HEK293T (cell line): ENCODE results near the gene XAGE2.
"Not testable (repeated sequence)": the region's sequence is repeated elsewhere in the genome, so short reads cannot be mapped to it uniquely, and the experiment has no call there.

Source experiments
- ARNT ChIP-seq: fragments of 450-650 bp; IDR thresholded peaks from 2 replicates; pipeline ENCODE4 v1.6.1; 2017; ENCODE audit warnings: mild to moderate bottlenecking
- BHLHE40 ChIP-seq: fragments of 450-650 bp; IDR thresholded peaks from 2 replicates; pipeline ENCODE4 v1.6.1; 2016; ENCODE audit warnings: mild to moderate bottlenecking, moderate library complexity, borderline replicate concordance
- CTBP1 ChIP-seq: fragments of 450-650 bp; IDR thresholded peaks from 2 replicates; pipeline ENCODE4 v1.6.1; 2016; ENCODE audit warnings: borderline replicate concordance
- ELF4 ChIP-seq: fragments of 450-650 bp; IDR thresholded peaks from 2 replicates; pipeline ENCODE4 v1.6.1; 2017; ENCODE audit warnings: antibody characterized with exemption
- FOXA1 ChIP-seq: fragments of 450-650 bp; IDR thresholded peaks from 2 replicates; pipeline ENCODE4 v1.6.1; 2016; ENCODE audit warnings: mild to moderate bottlenecking
- FOXK2 ChIP-seq: fragments of 450-650 bp; IDR thresholded peaks from 2 replicates; pipeline ENCODE4 v1.6.1; 2016; ENCODE audit warnings: mild to moderate bottlenecking
- FOXM1 ChIP-seq: fragments of 450-650 bp; IDR thresholded peaks from 2 replicates; pipeline ENCODE4 v1.6.1; 2017; ENCODE audit warnings: mild to moderate bottlenecking, borderline replicate concordance
- L3MBTL2 ChIP-seq: fragments of 450-650 bp; conservative IDR thresholded peaks from 2 replicates; pipeline ENCODE4 v1.6.1; 2016; ENCODE audit warnings: mild to moderate bottlenecking
- LEF1 ChIP-seq: fragments of 450-650 bp; IDR thresholded peaks from 2 replicates; pipeline ENCODE4 v1.6.1; 2017; ENCODE audit warnings: mild to moderate bottlenecking, borderline replicate concordance
- NFRKB ChIP-seq: fragments of 450-650 bp; IDR thresholded peaks from 2 replicates; pipeline ENCODE4 v1.6.1; 2016; ENCODE audit warnings: mild to moderate bottlenecking, moderate library complexity
- PKNOX1 ChIP-seq: fragments of 450-650 bp; IDR thresholded peaks from 2 replicates; pipeline ENCODE4 v1.6.1; 2016
- SP1 ChIP-seq: fragments of 450-650 bp; IDR thresholded peaks from 2 replicates; pipeline ENCODE4 v1.6.1; 2017
- SUZ12 ChIP-seq: fragments of 450-650 bp; IDR thresholded peaks from 2 replicates; pipeline ENCODE4 v1.6.1; 2016; ENCODE audit warnings: mild to moderate bottlenecking

- TF ChIP-seq BHLHE40, FOXM1, FOXA1, ELF4, SP1, NFRKB, CTBP1, LEF1, ARNT, PKNOX1, L3MBTL2, SUZ12, FOXK2: not testable (repeated sequence)
These were observed 25.7 kb upstream of the XAGE2 start for GRCh38 chrX:52343131-52343530.
